Peyer's patch (tissue), 4 donors: ENCODE data around the gene TP53I11.

ENCODE experiments used
- CTCF ChIP-seq, 6 experiments: fragments of 450-650 bp in 4 of 6; fragments of 200-600 bp in 2 of 6; sonication (generic) in 1 of 6; IDR thresholded peaks; one replicate each; pipeline ENCODE4 v1.5.1; 2017 to 2019; ENCODE audit warnings: antibody characterized with exemption in 6 of 6, mild to moderate bottlenecking in 3 of 6, moderate library complexity in 1 of 6
- POLR2A ChIP-seq, 2 donors: fragments of 450-650 bp; IDR thresholded peaks; one replicate each; pipeline ENCODE4 v1.5.1; 2017; ENCODE audit warnings: antibody characterized with exemption in 2 of 2, mild to moderate bottlenecking in 2 of 2, moderate library complexity in 2 of 2

- TF ChIP-seq POLR2A (IDR thresholded peaks at IDR 0.05) = no peak
- no peak for TF ChIP-seq CTCF (IDR thresholded peaks at IDR 0.05)
Measured at GRCh38 chr11:44945666-44946065, 5.0 kb downstream of the TP53I11 start.
